Measurements from ENCODE around the gene CTNNBIP1. TPM values are rescaled to one million over a fixed set of nuclear protein-coding genes. Genes with fewer than 3 reads are reported as not detected.

The CTNNBIP1 gene
- total and polyA plus RNA-seq, 4 experiments from 2014 or later = 6.3 to 10.1 (median 9.5) TPM

- no peaks in the 10 kb centered on the region for H3K27me3 ChIP-seq (ENCODE audit: insufficient read depth, low read length)
- peaks cover 0 to 4% (median 0%) of the 10 kb centered on the region in 4 donors for H3K4me1 Mint-ChIP-seq
- peaks cover 0 to 7% of the 10 kb centered on the region in 2 donors for H3K36me3 Mint-ChIP-seq
- no peaks in the 10 kb centered on the region for H3K9me3 Mint-ChIP-seq
- no peaks in the 10 kb centered on the region for H3K36me3 ChIP-seq (ENCODE audit: insufficient read depth, low read length)
- intact Hi-C loops (cut with micrococcal nuclease) = no loop called here
- H3K4me1 ChIP-seq (ENCODE audit: insufficient read depth, low read length) = peaks cover 6% of the 10 kb centered on the region
- H3K27ac ChIP-seq (ENCODE audit: low read depth, low read length) = no peak overlapping the region
- ChIA-PET CTCF (ENCODE audit: partially characterized antibody) (interaction anchor here (0.6 to 14.1 kb wide), 25 partner anchors 10 to 252 kb away, joined by 3 to 381 read pairs (median 3); partner anchors contain the start of genes LZIC and NMNAT1), POLR2A (ENCODE audit: partially characterized antibody) (interaction anchor here (1.0 to 2.3 kb wide), 6 partner anchors 84 to 275 kb away, joined by 3 to 7 read pairs (median 4); partner anchors contain the start of gene PIK3CD)
- H3K27ac Mint-ChIP-seq = no peak overlapping the region
- H3K4me3 ChIP-seq (ENCODE audit: low read length in 2 of 2) = no peak overlapping the region
- no peak for DNase-seq
- no peaks in the 10 kb centered on the region for H3K9me3 ChIP-seq (ENCODE audit: control insufficient read depth in 1 of 2, low read length in 2 of 2)
- no peak overlapping the region for H3K4me3 Mint-ChIP-seq
- H3K27me3 Mint-ChIP-seq = no peaks in the 10 kb centered on the region
Measured at GRCh38 chr1:9868244-9868590, 41.9 kb downstream of the CTNNBIP1 start.

- no peaks in the 10 kb centered on the region for H3K27me3 Mint-ChIP-seq
- no peaks in the 10 kb centered on the region for H3K9me3 Mint-ChIP-seq
- Histone ChIP-seq H3K4me1 (ENCODE audit: insufficient read depth, low read length) (peaks cover 6% of the 10 kb centered on the region), H3K36me3 (ENCODE audit: insufficient read depth, low read length) (no peaks in the 10 kb centered on the region), H3K4me3 (ENCODE audit: low read length in 2 of 2) (no peak overlapping the region), H3K27ac (ENCODE audit: low read depth, low read length) (no peak overlapping the region), H3K9me3 (ENCODE audit: control insufficient read depth in 1 of 2, low read length in 2 of 2) (no peaks in the 10 kb centered on the region), H3K27me3 (ENCODE audit: insufficient read depth, low read length) (no peaks in the 10 kb centered on the region)
- CTCF ChIA-PET (ENCODE audit: partially characterized antibody) = interaction anchor here (0.7 to 14.1 kb wide), 22 partner anchors 10 to 251 kb away, joined by 3 to 381 read pairs (median 4); partner anchors contain the start of genes LZIC and NMNAT1
- intact Hi-C loops (cut with micrococcal nuclease) = loop anchor here (1.0 to 2.0 kb wide), 7 partner anchors 43 to 372 kb away; no protein-coding TSS in a partner anchor
- DNase-seq = peak; percentile 81 to 86 (median 81)
- no peak overlapping the region for H3K4me3 Mint-ChIP-seq
- H3K36me3 Mint-ChIP-seq = peaks cover 0 to 7% of the 10 kb centered on the region in 2 donors
- peak overlapping the region in 1 of 7 donors; percentile 6 for H3K27ac Mint-ChIP-seq
- POLR2A ChIA-PET (ENCODE audit: partially characterized antibody) = interaction anchor here (1.0 to 2.3 kb wide), 6 partner anchors 83 to 274 kb away, joined by 3 to 7 read pairs (median 4); partner anchors contain the start of gene PIK3CD
- peaks cover 0 to 4% (median 0%) of the 10 kb centered on the region in 4 donors for H3K4me1 Mint-ChIP-seq
Measured at GRCh38 chr1:9867408-9868243, 42.4 kb downstream of the CTNNBIP1 start.

GRCh38 chr1:9866836-9867235, 43.2 kb downstream of the CTNNBIP1 start:
- Mint-ChIP-seq H3K27ac (peak overlapping the region in 1 of 7 donors; percentile 68), H3K9me3 (no peaks in the 10 kb centered on the region), H3K27me3 (no peaks in the 10 kb centered on the region), H3K36me3 (peaks cover 0 to 7% of the 10 kb centered on the region in 2 donors), H3K4me3 (no peak overlapping the region), H3K4me1 (peaks cover 0 to 4% (median 0%) of the 10 kb centered on the region in 4 donors)
- Histone ChIP-seq H3K9me3 (ENCODE audit: control insufficient read depth in 1 of 2, low read length in 2 of 2) (no peaks in the 10 kb centered on the region), H3K4me3 (ENCODE audit: low read length in 2 of 2) (no peak overlapping the region), H3K27me3 (ENCODE audit: insufficient read depth, low read length) (no peaks in the 10 kb centered on the region), H3K36me3 (ENCODE audit: insufficient read depth, low read length) (no peaks in the 10 kb centered on the region), H3K4me1 (ENCODE audit: insufficient read depth, low read length) (peaks cover 6% of the 10 kb centered on the region), H3K27ac (ENCODE audit: low read depth, low read length) (no peak overlapping the region)
- DNase-seq = no peak
- POLR2A ChIA-PET (ENCODE audit: partially characterized antibody) = interaction anchor here (1.0 to 1.2 kb wide), 2 partner anchors 241 to 251 kb away, joined by 3 to 4 read pairs; no protein-coding TSS in a partner anchor
- CTCF ChIA-PET (ENCODE audit: partially characterized antibody) = interaction anchor here (1.2 to 14.1 kb wide), 5 partner anchors 8 to 251 kb away, joined by 4 to 381 read pairs (median 15); no protein-coding TSS in a partner anchor
- intact Hi-C loops (cut with micrococcal nuclease) = loop anchor here (1.0 to 2.0 kb wide), 7 partner anchors 42 to 372 kb away; no protein-coding TSS in a partner anchor

- no peaks in the 10 kb centered on the region for H3K27me3 Mint-ChIP-seq
- no peaks in the 10 kb centered on the region for H3K9me3 ChIP-seq (ENCODE audit: control insufficient read depth in 1 of 2, low read length in 2 of 2)
- peaks cover 0 to 7% of the 10 kb centered on the region in 2 donors for H3K36me3 Mint-ChIP-seq
- intact Hi-C loops (cut with micrococcal nuclease) = loop anchor here (2.0 kb wide), 1 partner anchor 41 kb away; no protein-coding TSS in a partner anchor
- no peak overlapping the region for H3K4me3 ChIP-seq (ENCODE audit: low read length in 2 of 2)
- H3K36me3 ChIP-seq (ENCODE audit: insufficient read depth, low read length) = no peaks in the 10 kb centered on the region
- peak overlapping the region in 1 of 7 donors; percentile 22 for H3K27ac Mint-ChIP-seq
- no peaks in the 10 kb centered on the region for H3K27me3 ChIP-seq (ENCODE audit: insufficient read depth, low read length)
- H3K4me3 Mint-ChIP-seq = no peak overlapping the region
- ChIA-PET CTCF (ENCODE audit: partially characterized antibody) (interaction anchor here (0.9 to 14.1 kb wide), 7 partner anchors 9 to 370 kb away, joined by 3 to 381 read pairs (median 7); no protein-coding TSS in a partner anchor), POLR2A (ENCODE audit: partially characterized antibody) (interaction anchor here (1.0 to 1.2 kb wide), 3 partner anchors 212 to 250 kb away, joined by 3 to 4 read pairs (median 3); no protein-coding TSS in a partner anchor)
- H3K4me1 ChIP-seq (ENCODE audit: insufficient read depth, low read length) = peaks cover 6% of the 10 kb centered on the region
- H3K9me3 Mint-ChIP-seq = no peaks in the 10 kb centered on the region
- peaks cover 0 to 4% (median 0%) of the 10 kb centered on the region in 4 donors for H3K4me1 Mint-ChIP-seq
- DNase-seq = no peak
- H3K27ac ChIP-seq (ENCODE audit: low read depth, low read length) = no peak overlapping the region
Measured at GRCh38 chr1:9865724-9866123, 44.3 kb downstream of the CTNNBIP1 start.

GRCh38 chr1:9863371-9863770, 46.7 kb downstream of the CTNNBIP1 start:
- ChIA-PET POLR2A (ENCODE audit: partially characterized antibody) (no interaction called here), CTCF (ENCODE audit: partially characterized antibody) (interaction anchor here (1.4 to 14.1 kb wide), 3 partner anchors 11 to 80 kb away, joined by 5 to 381 read pairs (median 15); no protein-coding TSS in a partner anchor)
- no peak for DNase-seq
- H3K36me3 Mint-ChIP-seq = peaks cover 2% of the 10 kb centered on the region in 2 donors
- Histone ChIP-seq H3K27me3 (ENCODE audit: insufficient read depth, low read length) (no peaks in the 10 kb centered on the region), H3K4me1 (ENCODE audit: insufficient read depth, low read length) (peaks cover 6% of the 10 kb centered on the region), H3K27ac (ENCODE audit: low read depth, low read length) (no peak overlapping the region), H3K9me3 (ENCODE audit: control insufficient read depth in 1 of 2, low read length in 2 of 2) (no peaks in the 10 kb centered on the region), H3K36me3 (ENCODE audit: insufficient read depth, low read length) (no peaks in the 10 kb centered on the region), H3K4me3 (ENCODE audit: low read length in 2 of 2) (no peak overlapping the region)
- H3K4me3 Mint-ChIP-seq = no peak overlapping the region
- no peaks in the 10 kb centered on the region for H3K27me3 Mint-ChIP-seq
- intact Hi-C loops (cut with micrococcal nuclease) = no loop called here
- peaks cover 0 to 4% (median 0%) of the 10 kb centered on the region in 4 donors for H3K4me1 Mint-ChIP-seq
- H3K9me3 Mint-ChIP-seq = no peaks in the 10 kb centered on the region
- H3K27ac Mint-ChIP-seq = no peak overlapping the region

GRCh38 chr1:9861360-9861759, 48.7 kb downstream of the CTNNBIP1 start:
- no peak for DNase-seq
- Histone ChIP-seq H3K4me1 (ENCODE audit: insufficient read depth, low read length) (no peaks in the 10 kb centered on the region), H3K27me3 (ENCODE audit: insufficient read depth, low read length) (no peaks in the 10 kb centered on the region), H3K4me3 (ENCODE audit: low read length in 2 of 2) (no peak overlapping the region), H3K36me3 (ENCODE audit: insufficient read depth, low read length) (no peaks in the 10 kb centered on the region), H3K27ac (ENCODE audit: low read depth, low read length) (no peak overlapping the region), H3K9me3 (ENCODE audit: control insufficient read depth in 1 of 2, low read length in 2 of 2) (no peaks in the 10 kb centered on the region)
- Mint-ChIP-seq H3K4me3 (no peak overlapping the region), H3K36me3 (peaks cover 0 to 9% of the 10 kb centered on the region in 2 donors), H3K27me3 (no peaks in the 10 kb centered on the region), H3K27ac (peak overlapping the region in 1 of 7 donors; percentile 6), H3K9me3 (no peaks in the 10 kb centered on the region), H3K4me1 (no peaks in the 10 kb centered on the region)
- POLR2A ChIA-PET (ENCODE audit: partially characterized antibody) = no interaction called here
- intact Hi-C loops (cut with micrococcal nuclease) = no loop called here
- CTCF ChIA-PET (ENCODE audit: partially characterized antibody) = interaction anchor here (0.9 to 14.1 kb wide), 3 partner anchors 8 to 246 kb away, joined by 3 to 381 read pairs (median 5); no protein-coding TSS in a partner anchor

GRCh38 chr1:9860887-9861286, 49.2 kb downstream of the CTNNBIP1 start:
- H3K4me3 Mint-ChIP-seq = peak overlapping the region in 1 of 8 donors; percentile 31
- no peak for DNase-seq
- no peaks in the 10 kb centered on the region for H3K27me3 Mint-ChIP-seq
- no peak overlapping the region for H3K4me3 ChIP-seq (ENCODE audit: low read length in 2 of 2)
- H3K9me3 Mint-ChIP-seq = no peaks in the 10 kb centered on the region
- H3K4me1 Mint-ChIP-seq = no peaks in the 10 kb centered on the region
- H3K36me3 ChIP-seq (ENCODE audit: insufficient read depth, low read length) = no peaks in the 10 kb centered on the region
- H3K36me3 Mint-ChIP-seq = peaks cover 0 to 9% of the 10 kb centered on the region in 2 donors
- H3K27me3 ChIP-seq (ENCODE audit: insufficient read depth, low read length) = no peaks in the 10 kb centered on the region
- H3K27ac Mint-ChIP-seq = peak overlapping the region in 1 of 7 donors; percentile 2
- H3K4me1 ChIP-seq (ENCODE audit: insufficient read depth, low read length) = no peaks in the 10 kb centered on the region
- no peak overlapping the region for H3K27ac ChIP-seq (ENCODE audit: low read depth, low read length)
- intact Hi-C loops (cut with micrococcal nuclease) = no loop called here
- ChIA-PET CTCF (ENCODE audit: partially characterized antibody) (interaction anchor here (0.9 to 14.1 kb wide), 4 partner anchors 8 to 246 kb away, joined by 3 to 381 read pairs (median 4); no protein-coding TSS in a partner anchor), POLR2A (ENCODE audit: partially characterized antibody) (no interaction called here)
- no peaks in the 10 kb centered on the region for H3K9me3 ChIP-seq (ENCODE audit: control insufficient read depth in 1 of 2, low read length in 2 of 2)
